ENCODE measurements around the gene CNR2.
"Not testable (repeated sequence)": the region's sequence is repeated elsewhere in the genome, so short reads cannot be mapped to it uniquely, and the experiment has no call there.

DNA sequence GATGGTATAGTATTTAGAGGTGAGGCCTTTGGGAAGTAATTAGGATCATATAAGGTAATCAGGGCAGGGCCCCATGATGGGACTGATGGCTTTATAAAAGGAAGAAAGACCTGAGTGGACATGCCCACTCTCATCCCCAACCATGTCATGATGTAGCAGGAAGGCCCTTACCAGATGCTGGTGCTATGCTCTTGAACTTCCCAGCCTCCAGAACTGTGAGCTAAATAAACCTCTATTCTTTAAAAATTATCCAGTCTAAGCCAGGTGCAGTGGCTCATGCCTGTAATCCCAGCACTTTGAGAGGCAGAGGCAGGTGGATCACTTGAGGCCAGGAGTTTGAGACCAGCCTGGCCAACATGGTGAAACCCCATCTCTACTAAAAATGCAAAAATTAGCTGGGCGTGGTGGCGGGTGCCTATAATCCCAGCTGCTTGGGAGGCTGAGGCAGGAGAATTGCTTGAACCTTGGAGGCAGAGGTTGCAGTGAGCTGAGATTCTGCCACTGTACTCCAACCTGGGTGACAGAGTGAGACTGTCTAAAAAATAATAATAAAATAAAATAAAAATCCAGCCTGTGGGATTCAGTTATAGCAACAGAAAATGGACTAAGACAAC lies 65.6 kb downstream of the CNR2 start:
- TF ChIP-seq, protein P1, sequence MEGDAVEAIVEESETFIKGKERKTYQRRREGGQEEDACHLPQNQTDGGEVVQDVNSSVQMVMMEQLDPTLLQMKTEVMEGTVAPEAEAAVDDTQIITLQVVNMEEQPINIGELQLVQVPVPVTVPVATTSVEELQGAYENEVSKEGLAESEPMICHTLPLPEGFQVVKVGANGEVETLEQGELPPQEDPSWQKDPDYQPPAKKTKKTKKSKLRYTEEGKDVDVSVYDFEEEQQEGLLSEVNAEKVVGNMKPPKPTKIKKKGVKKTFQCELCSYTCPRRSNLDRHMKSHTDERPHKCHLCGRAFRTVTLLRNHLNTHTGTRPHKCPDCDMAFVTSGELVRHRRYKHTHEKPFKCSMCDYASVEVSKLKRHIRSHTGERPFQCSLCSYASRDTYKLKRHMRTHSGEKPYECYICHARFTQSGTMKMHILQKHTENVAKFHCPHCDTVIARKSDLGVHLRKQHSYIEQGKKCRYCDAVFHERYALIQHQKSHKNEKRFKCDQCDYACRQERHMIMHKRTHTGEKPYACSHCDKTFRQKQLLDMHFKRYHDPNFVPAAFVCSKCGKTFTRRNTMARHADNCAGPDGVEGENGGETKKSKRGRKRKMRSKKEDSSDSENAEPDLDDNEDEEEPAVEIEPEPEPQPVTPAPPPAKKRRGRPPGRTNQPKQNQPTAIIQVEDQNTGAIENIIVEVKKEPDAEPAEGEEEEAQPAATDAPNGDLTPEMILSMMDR (conservative IDR thresholded peaks at IDR 0.05): not testable (repeated sequence)
- TF ChIP-seq ZFX (IDR thresholded peaks at IDR 0.05): not testable (repeated sequence)

Data from C4-2B (cell line).